ENCODE data around the gene TMCC2.
"Not testable (repeated sequence)": the region's sequence is repeated elsewhere in the genome, so short reads cannot be mapped to it uniquely, and the experiment has no call there.

TMCC2 gene

GRCh38 chr1:205276689-205277065, 48.9 kb downstream of the TMCC2 start:
- H3K4me3 ChIP-seq (ENCODE audit: low read length): no peak overlapping the region
- H3K36me3 ChIP-seq (replicated peaks; ENCODE audit: insufficient read depth, low read length): no peaks in the 10 kb centered on the region
- no peak overlapping the region for H3K27ac ChIP-seq (ENCODE audit: low read length)
- H3K27me3 ChIP-seq (replicated peaks; ENCODE audit: insufficient read depth, low read length): no peaks in the 10 kb centered on the region
- TF ChIP-seq CTCF (IDR thresholded peaks at IDR 0.05; ENCODE audit: low read length): no peak
- TF ChIP-seq EZH2phosphoT487 (IDR thresholded peaks at IDR 0.05; ENCODE audit: low read length): no peak
- no peak for TF ChIP-seq EZH2 (optimal IDR thresholded peaks at IDR 0.05; ENCODE audit: low read depth, low read length)
- H3K9ac ChIP-seq (ENCODE audit: low read length): no peak overlapping the region
- H3K9me3 ChIP-seq (replicated peaks; ENCODE audit: insufficient read depth, low read length): no peaks in the 10 kb centered on the region
- DNase-seq: no peak
- no peaks in the 10 kb centered on the region for H3K79me2 ChIP-seq (ENCODE audit: low read length)
- no peak overlapping the region for H2AFZ ChIP-seq (ENCODE audit: low read length)
- no peak overlapping the region for H3K4me2 ChIP-seq (ENCODE audit: low read depth, low read length)
- H3K4me1 ChIP-seq (ENCODE audit: low read length): peaks cover 41% of the 10 kb centered on the region
- no peaks in the 10 kb centered on the region for H3F3A ChIP-seq (ENCODE audit: insufficient read depth, low read length)
- no peaks in the 10 kb centered on the region for H4K20me1 ChIP-seq (ENCODE audit: insufficient read depth, low read length)
- no peaks in the 10 kb centered on the region for H3K9me2 ChIP-seq (replicated peaks; ENCODE audit: insufficient read depth, low read length)

GRCh38 chr1:205279986-205280385, 52.2 kb downstream of the TMCC2 start:
- H3K9ac ChIP-seq (ENCODE audit: low read length): no peak overlapping the region
- H3K79me2 ChIP-seq (ENCODE audit: low read length): no peaks in the 10 kb centered on the region
- H3K27me3 ChIP-seq (replicated peaks; ENCODE audit: insufficient read depth, low read length): no peaks in the 10 kb centered on the region
- H3K27ac ChIP-seq (ENCODE audit: low read length): peak overlapping the region; percentile 39; the same call in 1 of the 2 replicates
- no peaks in the 10 kb centered on the region for H3K9me3 ChIP-seq (replicated peaks; ENCODE audit: insufficient read depth, low read length)
- H2AFZ ChIP-seq (ENCODE audit: low read length): no peak overlapping the region
- peak overlapping the region; percentile 46 for H3K4me2 ChIP-seq (ENCODE audit: low read depth, low read length)
- no peaks in the 10 kb centered on the region for H3K9me2 ChIP-seq (replicated peaks; ENCODE audit: insufficient read depth, low read length)
- no peaks in the 10 kb centered on the region for H3K36me3 ChIP-seq (replicated peaks; ENCODE audit: insufficient read depth, low read length)
- H4K20me1 ChIP-seq (ENCODE audit: insufficient read depth, low read length): no peaks in the 10 kb centered on the region
- H3F3A ChIP-seq (ENCODE audit: insufficient read depth, low read length): peaks cover 18% of the 10 kb centered on the region
- H3K4me3 ChIP-seq (ENCODE audit: low read length): no peak overlapping the region
- H3K4me1 ChIP-seq (ENCODE audit: low read length): peaks cover 52% of the 10 kb centered on the region
- DNase-seq: peak; percentile 68
- TF ChIP-seq EZH2phosphoT487 (IDR thresholded peaks at IDR 0.05; ENCODE audit: low read length) (no peak), CTCF (IDR thresholded peaks at IDR 0.05; ENCODE audit: low read length) (no peak), EZH2 (optimal IDR thresholded peaks at IDR 0.05; ENCODE audit: low read depth, low read length) (no peak)

- H3K27ac ChIP-seq (ENCODE audit: low read length); H3K4me3 ChIP-seq (ENCODE audit: low read length); H3K9me3 ChIP-seq (replicated peaks; ENCODE audit: insufficient read depth, low read length); H3K9me2 ChIP-seq (replicated peaks; ENCODE audit: insufficient read depth, low read length); H3K79me2 ChIP-seq (ENCODE audit: low read length); H2AFZ ChIP-seq (ENCODE audit: low read length); DNase-seq; H3K27me3 ChIP-seq (replicated peaks; ENCODE audit: insufficient read depth, low read length); H3K4me2 ChIP-seq (ENCODE audit: low read depth, low read length); H3K9ac ChIP-seq (ENCODE audit: low read length); H4K20me1 ChIP-seq (ENCODE audit: insufficient read depth, low read length); H3K36me3 ChIP-seq (replicated peaks; ENCODE audit: insufficient read depth, low read length): not testable (repeated sequence)
- Histone ChIP-seq H3K4me1 (ENCODE audit: low read length) (peaks cover 49% of the 10 kb centered on the region), H3F3A (ENCODE audit: insufficient read depth, low read length) (peaks cover 27% of the 10 kb centered on the region)
Measured at GRCh38 chr1:205280666-205281395, 53.1 kb downstream of the TMCC2 start.
